Superior temporal gyrus (tissue), 1 donor: ENCODE data around the gene CNTN1.
A peak's percentile ranks its signal among the peaks of the same experiment; 100 is the strongest.

Experiments used
- DNase-seq: peaks from one replicate; pipeline ENCODE4 v3.0.0-alpha.2; 2016; ENCODE audit errors: extremely low spot score

The CNTN1 gene

GRCh38 chr12:40768125-40768864, 76.1 kb downstream of the CNTN1 start:
- DNase-seq = peak; percentile 49

GRCh38 chr12:40769846-40770245, 77.6 kb downstream of the CNTN1 start:
- no peak for DNase-seq

- no peak for DNase-seq
Observed at GRCh38 chr12:40770781-40771180, 78.5 kb downstream of the CNTN1 start.

- no peak for DNase-seq
Observed at GRCh38 chr12:40775661-40776060, 83.4 kb downstream of the CNTN1 start.

- DNase-seq = no peak
Observed at GRCh38 chr12:40784102-40784501, 91.9 kb downstream of the CNTN1 start.

- no peak for DNase-seq
Observed at GRCh38 chr12:40788276-40788675, 96.0 kb downstream of the CNTN1 start.

- DNase-seq = no peak
Observed at GRCh38 chr12:40792792-40793386, 100.7 kb downstream of the CNTN1 start.

- no peak for DNase-seq
Observed at GRCh38 chr12:40793471-40793870, 101.2 kb downstream of the CNTN1 start.

- peak; percentile 64 for DNase-seq
Observed at GRCh38 chr12:40794087-40794486, 101.8 kb downstream of the CNTN1 start.

- no peak for DNase-seq
Observed at GRCh38 chr12:40801082-40801481, 108.8 kb downstream of the CNTN1 start.

- no peak for DNase-seq
Observed at GRCh38 chr12:40801861-40802260, 109.6 kb downstream of the CNTN1 start.

- DNase-seq = no peak
Observed at GRCh38 chr12:40802656-40803055, 110.4 kb downstream of the CNTN1 start.

GRCh38 chr12:40819436-40820108, 127.3 kb downstream of the CNTN1 start:
- DNase-seq = no peak

- DNase-seq = no peak
Observed at GRCh38 chr12:40820794-40821484, 128.7 kb downstream of the CNTN1 start.

- no peak for DNase-seq
Observed at GRCh38 chr12:40825156-40825555, 132.9 kb downstream of the CNTN1 start.

GRCh38 chr12:40827683-40828592, 135.7 kb downstream of the CNTN1 start:
- peak; percentile 54 for DNase-seq

GRCh38 chr12:40828593-40828990, 136.4 kb downstream of the CNTN1 start:
- peak; percentile 41 for DNase-seq

- DNase-seq = no peak
Observed at GRCh38 chr12:40829738-40830144, 137.5 kb downstream of the CNTN1 start.

GRCh38 chr12:40831916-40832315, 139.7 kb downstream of the CNTN1 start:
- no peak for DNase-seq

- DNase-seq = no peak
Observed at GRCh38 chr12:40832668-40833067, 140.4 kb downstream of the CNTN1 start.

- no peak for DNase-seq
Observed at GRCh38 chr12:40833818-40834217, 141.6 kb downstream of the CNTN1 start.
